ENCODE data around the gene DOCK1.

DOCK1 gene

DNA sequence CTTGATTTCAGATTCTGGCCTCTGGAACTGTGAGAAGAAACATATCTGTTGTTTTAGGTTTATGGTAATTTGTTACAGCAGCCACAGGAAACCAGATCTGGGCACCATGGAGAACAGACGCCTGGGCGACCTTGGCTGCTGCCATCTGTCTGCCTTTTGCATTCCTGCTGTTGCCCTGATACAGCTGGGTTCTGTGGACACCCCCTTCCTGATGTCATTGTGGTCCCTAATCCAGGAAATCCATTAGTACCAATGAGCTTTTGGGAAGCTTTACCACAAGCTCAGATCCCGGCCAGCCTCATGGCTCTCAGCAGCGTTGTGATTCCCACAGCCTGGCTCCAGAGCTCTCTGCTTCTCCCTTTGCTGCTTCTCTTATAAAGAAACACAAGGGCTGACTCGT is 469.7 kb downstream of the DOCK1 start:
- no peak overlapping the region for H3K27ac ChIP-seq
- TF ChIP-seq CTCF (IDR thresholded peaks at IDR 0.05) = no peak
- TF ChIP-seq ZFX (IDR thresholded peaks at IDR 0.05; ENCODE audit: borderline replicate concordance) = no peak

DNA sequence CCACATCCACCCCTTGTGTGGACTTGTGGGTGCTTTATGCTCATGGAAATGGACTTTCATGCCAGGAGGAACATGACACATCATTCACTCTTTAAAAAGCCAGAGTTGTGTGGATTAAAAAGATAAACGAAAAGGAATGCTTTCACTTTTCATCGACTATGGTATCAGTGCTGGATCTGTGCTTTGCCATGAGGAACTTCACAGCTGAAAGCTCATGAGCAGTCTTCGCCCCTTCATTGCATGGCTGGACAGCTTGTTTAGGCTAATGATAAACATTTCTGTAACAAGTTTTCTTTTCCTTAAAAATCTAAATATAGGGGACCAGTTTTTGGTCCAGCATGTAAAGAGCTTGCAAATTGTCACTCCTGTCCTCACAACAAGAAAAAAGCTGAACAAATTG is 470.2 kb downstream of the DOCK1 start:
- H3K27ac ChIP-seq = no peak overlapping the region
- TF ChIP-seq ZFX (IDR thresholded peaks at IDR 0.05; ENCODE audit: borderline replicate concordance) (no peak), CTCF (IDR thresholded peaks at IDR 0.05) (no peak)

DNA sequence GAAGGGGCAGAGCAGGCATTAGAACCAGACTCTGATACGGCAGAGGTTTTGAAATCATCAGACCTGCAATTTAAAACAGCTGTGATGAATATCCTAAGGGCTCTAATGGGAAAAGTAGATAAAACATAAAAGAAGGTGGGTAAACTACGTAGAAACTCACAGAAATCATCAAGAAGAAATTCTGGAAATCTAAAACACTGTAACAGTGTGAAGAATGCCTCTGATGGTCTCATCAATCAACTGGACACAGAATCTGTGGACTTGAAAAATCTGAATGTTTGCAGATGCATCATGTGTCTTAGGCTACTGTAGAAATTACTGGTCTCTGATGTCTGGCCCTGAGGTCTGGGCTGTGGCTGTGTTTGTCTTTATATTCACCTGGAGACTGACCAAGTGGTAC is 470.8 kb downstream of the DOCK1 start:
- no peak for TF ChIP-seq CTCF (IDR thresholded peaks at IDR 0.05)
- TF ChIP-seq ZFX (IDR thresholded peaks at IDR 0.05; ENCODE audit: borderline replicate concordance) = no peak
- H3K27ac ChIP-seq = no peak overlapping the region

DNA sequence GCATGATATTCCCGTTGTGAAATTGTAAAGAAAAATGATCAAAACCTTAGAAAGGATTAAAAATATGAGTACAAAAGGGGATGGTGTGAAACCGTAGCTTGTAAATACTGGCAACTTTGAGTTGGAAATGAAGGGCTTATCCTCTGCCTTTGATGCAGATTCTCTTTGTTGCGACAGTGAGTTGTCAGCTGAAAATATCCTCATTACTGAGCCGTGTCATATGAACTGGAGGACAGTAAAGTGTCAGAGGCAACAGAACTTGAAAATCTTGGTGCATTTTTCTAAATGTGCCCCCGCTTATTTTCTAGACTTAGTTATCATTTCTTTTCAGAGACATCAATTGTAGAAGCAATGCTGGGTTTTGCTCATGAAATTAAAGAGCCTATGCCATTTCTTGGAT is 473.4 kb downstream of the DOCK1 start:
- TF ChIP-seq CTCF (IDR thresholded peaks at IDR 0.05) (no peak), ZFX (IDR thresholded peaks at IDR 0.05; ENCODE audit: borderline replicate concordance) (no peak)

GRCh38 chr10:127384532-127384931 is 479.3 kb downstream of the DOCK1 start:
- TF ChIP-seq ZFX (IDR thresholded peaks at IDR 0.05; ENCODE audit: borderline replicate concordance) (no peak), CTCF (IDR thresholded peaks at IDR 0.05) (no peak)
- no peak overlapping the region for H3K27ac ChIP-seq

More for the DNA sequence above, 473.4 kb downstream of the DOCK1 start:
- no peak overlapping the region for H3K27ac ChIP-seq

DNA sequence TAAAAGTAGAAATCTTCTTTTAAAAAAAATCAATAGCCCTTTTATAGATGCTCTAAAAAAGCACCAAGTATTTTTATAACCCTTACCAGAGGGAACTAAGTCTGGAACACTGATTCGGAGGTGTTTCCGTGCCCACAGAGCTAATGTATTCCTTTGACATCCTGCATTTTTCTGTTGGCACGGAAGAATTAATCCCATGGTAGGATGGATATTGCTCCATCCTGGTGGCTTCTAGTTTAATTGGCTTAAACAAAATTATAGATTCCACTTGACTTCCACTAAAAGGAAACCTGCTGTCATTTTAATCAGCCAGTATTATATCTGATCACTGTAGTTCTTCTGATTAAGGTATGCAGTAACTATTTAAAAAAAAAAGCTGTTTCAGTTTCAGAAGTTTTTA is 479.8 kb downstream of the DOCK1 start:
- TF ChIP-seq ZFX (IDR thresholded peaks at IDR 0.05; ENCODE audit: borderline replicate concordance) (no peak), CTCF (IDR thresholded peaks at IDR 0.05) (no peak)
- no peak overlapping the region for H3K27ac ChIP-seq

DNA sequence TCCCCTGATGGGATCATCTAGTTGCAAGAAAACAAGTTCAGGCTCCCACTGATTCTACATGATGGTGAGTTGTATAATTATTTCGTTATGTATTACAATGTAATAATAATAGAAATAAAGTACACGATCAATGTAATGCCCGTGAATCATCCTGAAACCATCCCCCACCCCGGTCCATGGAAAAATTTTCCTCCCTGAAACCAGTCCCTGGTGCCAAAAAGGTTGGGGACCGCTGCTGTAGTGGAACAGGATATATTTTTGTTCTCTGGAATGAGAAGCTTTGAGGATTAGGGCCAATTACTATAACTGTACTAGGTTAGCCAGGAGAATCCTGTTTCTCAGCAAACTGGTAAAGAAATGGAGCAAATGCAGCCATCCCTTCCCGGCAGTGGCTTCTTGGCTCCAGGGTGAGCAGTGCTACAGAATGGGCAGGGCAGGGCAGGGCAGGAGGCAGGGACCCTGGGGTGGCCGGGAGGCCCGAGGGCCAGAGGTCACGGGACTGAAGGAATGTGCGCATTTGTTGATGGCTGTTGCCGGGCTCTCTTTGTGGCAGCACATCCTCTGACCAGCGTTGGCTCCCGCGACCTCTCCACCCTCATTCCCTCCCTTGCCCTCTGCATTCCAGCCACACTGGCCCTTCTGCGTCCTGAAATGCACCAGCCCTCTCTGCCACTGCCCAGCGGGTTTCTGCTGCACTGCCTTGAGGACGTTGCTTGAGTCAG is 481.5 kb downstream of the DOCK1 start:
- TF ChIP-seq ZFX (IDR thresholded peaks at IDR 0.05; ENCODE audit: borderline replicate concordance) (no peak), CTCF (IDR thresholded peaks at IDR 0.05) (no peak)
- H3K27ac ChIP-seq = no peak overlapping the region

Measured in 22Rv1 (cell line).